GM18868 (cell line): ENCODE results near the gene ALDH1A2.

Experiments used
- ATAC-seq: cut with Tn5 transposase; IDR thresholded peaks from one replicate; pipeline ENCODE4 v1.9.1; 2021; ENCODE audit warnings: mild to moderate bottlenecking, moderate library complexity; ENCODE audit not compliant: unreplicated experiment

Gene ALDH1A2

GRCh38 chr15:57911247-57911646 lies 154.3 kb downstream of the ALDH1A2 start:
- no peak for ATAC-seq

DNA sequence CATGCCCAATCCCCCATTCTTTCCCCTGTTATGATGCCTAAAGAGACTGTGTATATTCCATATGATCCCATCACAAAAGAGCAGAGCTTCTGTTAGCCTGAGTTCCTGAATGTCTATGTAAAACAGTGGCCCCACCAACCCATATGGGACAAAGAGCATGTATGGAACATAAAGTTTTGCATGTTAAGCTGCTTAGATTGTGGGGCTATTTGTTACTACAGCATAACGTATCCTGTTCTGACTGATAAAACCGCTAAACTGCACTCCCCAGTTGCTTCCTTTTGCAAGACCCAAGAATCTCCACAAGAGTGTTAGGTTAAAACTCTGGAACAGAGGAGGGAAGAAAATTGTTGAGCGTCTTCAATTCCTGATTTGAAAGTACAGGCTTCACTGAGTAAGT lies 154.8 kb downstream of the ALDH1A2 start:
- no peak for ATAC-seq

GRCh38 chr15:57909388-57909787 lies 156.1 kb downstream of the ALDH1A2 start:
- no peak for ATAC-seq

DNA sequence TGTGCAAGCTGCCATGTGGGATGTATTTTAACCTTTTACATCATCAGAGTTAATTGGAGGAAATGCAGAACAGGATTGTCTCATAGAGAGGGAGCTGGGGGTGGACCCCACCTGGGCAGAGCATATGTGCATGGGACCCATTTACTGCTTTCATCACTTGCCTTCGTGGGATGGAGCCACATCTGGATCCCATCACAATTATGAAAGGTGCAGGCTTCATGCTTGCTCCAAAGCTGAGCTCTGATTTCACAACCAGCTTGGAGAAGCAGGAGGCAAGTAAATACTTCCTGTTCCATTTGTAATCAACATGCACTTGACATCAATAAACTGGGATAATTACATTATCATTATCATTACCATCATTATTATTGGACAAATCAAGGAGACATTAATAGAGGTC lies 161.9 kb downstream of the ALDH1A2 start:
- no peak for ATAC-seq
